Mesodermal cell (in vitro differentiated cells): Measurements from ENCODE around the gene FAM72B.
"Not testable (repeated sequence)": the region's sequence is repeated elsewhere in the genome, so short reads cannot be mapped to it uniquely, and the experiment has no call there.

Experiments
- H3K27ac ChIP-seq: 2 replicates; pipeline ENCODE4 v1.7.0; 2013; ENCODE audit warnings: mild to moderate bottlenecking, low read depth, low read length, moderate library complexity; ENCODE audit not compliant: severe bottlenecking
- H3K36me3 ChIP-seq: 2 replicates; pipeline ENCODE4 v1.7.1; 2013; ENCODE audit warnings: mild to moderate bottlenecking, low read length, moderate library complexity; ENCODE audit not compliant: control insufficient read depth, insufficient read depth
- H3K4me1 ChIP-seq: one replicate; pipeline ENCODE4 v1.7.1; 2013; ENCODE audit warnings: mild to moderate bottlenecking, low read length; ENCODE audit not compliant: insufficient read depth, control insufficient read depth, poor library complexity, severe bottlenecking
- H3K4me3 ChIP-seq: 2 replicates; pipeline ENCODE4 v1.7.0; 2013; ENCODE audit warnings: low read length, control low read depth, mild to moderate bottlenecking; ENCODE audit not compliant: insufficient read depth, poor library complexity, severe bottlenecking; ENCODE audit errors: extremely low read depth
- H3K9me3 ChIP-seq: 2 replicates; pipeline ENCODE4 v1.7.1; 2013; ENCODE audit warnings: mild to moderate bottlenecking, low read length, moderate library complexity; ENCODE audit not compliant: control insufficient read depth
- WGBS, 2 experiments: methylation state at CpG; one replicate each; pipeline ENCODE4 v1.1.5; 2013; ENCODE audit warnings: missing lambda C conversion rate in 2 of 2; ENCODE audit not compliant: insufficient coverage in 2 of 2; 5-methylcytosine and 5-hydroxymethylcytosine counted together

FAM72B gene

GRCh38 chr1:121140393-121140792, 43.7 kb downstream of the FAM72B start:
- H3K4me3 ChIP-seq, H3K27ac ChIP-seq, H3K4me1 ChIP-seq, H3K36me3 ChIP-seq, H3K9me3 ChIP-seq: not testable (repeated sequence)
- no CpG with 5 or more reads among the region's 6 CpGs for WGBS, 2 experiments

GRCh38 chr1:121131494-121131893, 52.6 kb downstream of the FAM72B start:
- H3K36me3 ChIP-seq, H3K4me3 ChIP-seq, H3K4me1 ChIP-seq, H3K27ac ChIP-seq, H3K9me3 ChIP-seq: not testable (repeated sequence)
- WGBS, 2 experiments = no CpG with 5 or more reads among the region's 1 CpG

GRCh38 chr1:121118480-121118824, 65.7 kb downstream of the FAM72B start:
- H3K9me3 ChIP-seq, H3K36me3 ChIP-seq, H3K4me1 ChIP-seq, H3K27ac ChIP-seq, H3K4me3 ChIP-seq: not testable (repeated sequence)
- WGBS, 2 experiments = no CpG with 5 or more reads among the region's 20 CpGs
